H1 (cell line): ENCODE measurements around the gene RNFT2. TPM values are rescaled to one million over a fixed set of nuclear protein-coding genes. Genes with fewer than 3 reads are reported as not detected.

Experiments used
- CTCF ChIA-PET: fragments of 300-600 bp; sonication (Branson Sonifier 250); formaldehyde crosslinking; loops from one replicate; lab custom pipeline; 2021; ENCODE audit not compliant: partially characterized antibody; lab: Charles Lee
- POLR2A ChIA-PET: fragments of 300-600 bp; sonication (Branson Sonifier 250); formaldehyde crosslinking; loops from one replicate; lab custom pipeline; 2021; ENCODE audit warnings: inconsistent platforms; ENCODE audit not compliant: partially characterized antibody; lab: Charles Lee
- DNase-seq, 2 experiments: peaks; one replicate each; pipeline versions ENCODE4 v3.0.0 to v3.0.0-alpha.2; 2010 to 2022; ENCODE audit warnings: low spot score in 2 of 2, low read depth in 1 of 2, mixed read lengths in 1 of 2
- FAIRE-seq: peaks from 2 replicates; lab custom pipeline; 2011; peaks lifted over from hg19 to GRCh38; lab: Jason Lieb, UNC
- H2AFZ ChIP-seq: 2 replicates; pipeline ENCODE4 v1.8.1; 2012; ENCODE audit warnings: low read length, inconsistent platforms
- H2AK5ac ChIP-seq: 2 replicates; pipeline ENCODE4 v1.6.1; 2013; ENCODE audit warnings: low read depth, low read length
- H2BK120ac ChIP-seq: replicated peaks from 2 replicates; pipeline ENCODE3; 2013; ENCODE audit warnings: low read depth, low read length, inconsistent platforms
- H2BK12ac ChIP-seq: 2 replicates; pipeline ENCODE4 v1.6.1; 2013; ENCODE audit warnings: low read depth, low read length
- H2BK15ac ChIP-seq: 2 replicates; pipeline ENCODE4 v1.6.1; 2013; ENCODE audit warnings: low read length
- H2BK20ac ChIP-seq: 2 replicates; pipeline ENCODE4 v1.6.1; 2013; ENCODE audit warnings: low read length
- H2BK5ac ChIP-seq: 2 replicates; pipeline ENCODE4 v1.6.1; 2013; ENCODE audit warnings: low read depth, low read length
- H3K14ac ChIP-seq: 2 replicates; pipeline ENCODE4 v1.6.1; 2013; ENCODE audit warnings: inconsistent platforms; ENCODE audit not compliant: insufficient read length
- H3K18ac ChIP-seq: 2 replicates; pipeline ENCODE4 v1.6.1; 2013; ENCODE audit warnings: low read length; ENCODE audit errors: extremely low read depth
- H3K23ac ChIP-seq: 2 replicates; pipeline ENCODE4 v1.6.1; 2013; ENCODE audit warnings: inconsistent platforms; ENCODE audit not compliant: insufficient read length
- H3K23me2 ChIP-seq: 2 replicates; pipeline ENCODE4 v1.6.1; 2013; ENCODE audit warnings: low read depth, low read length
- H3K27ac ChIP-seq: 2 replicates; pipeline ENCODE4 v1.6.1; 2011; ENCODE audit warnings: low read depth, low read length, inconsistent platforms
- H3K27me3 ChIP-seq, 4 experiments: replicated peaks in 1 of 4; 1 replicate in 1 of 4; 2 replicates in 3 of 4; pipeline versions ENCODE4 v1.6.1 to v1.8.1; 2011 to 2013; ENCODE audit warnings: low read length in 3 of 4, mild to moderate bottlenecking in 3 of 4, inconsistent platforms in 2 of 4, mixed read lengths in 2 of 4, moderate library complexity in 1 of 4; ENCODE audit not compliant: control insufficient read depth in 3 of 4, insufficient read depth in 3 of 4; ENCODE audit errors: extremely low read depth in 1 of 4
- H3K36me3 ChIP-seq, 4 experiments: 2 replicates each; pipeline versions ENCODE4 v1.6.1 to v1.8.1; 2011 to 2013; ENCODE audit warnings: mild to moderate bottlenecking in 4 of 4, low read length in 3 of 4, moderate library complexity in 2 of 4, control low read depth in 1 of 4, inconsistent platforms in 1 of 4; ENCODE audit not compliant: insufficient read depth in 4 of 4, control insufficient read depth in 2 of 4
- H3K4ac ChIP-seq: replicated peaks from 2 replicates; pipeline ENCODE3; 2013; ENCODE audit warnings: low read length, low read depth, mixed read lengths, inconsistent platforms; ENCODE audit not compliant: insufficient read length
- H3K4me1 ChIP-seq, 4 experiments: replicated peaks in 1 of 4; 1 replicate in 1 of 4; 2 replicates in 3 of 4; pipeline versions ENCODE4 v1.6.1 to v1.8.1; 2011 to 2013; ENCODE audit warnings: low read length in 3 of 4, inconsistent platforms in 2 of 4, mixed read lengths in 1 of 4; ENCODE audit not compliant: insufficient read depth in 4 of 4, control insufficient read depth in 3 of 4
- H3K4me2 ChIP-seq, 2 experiments: 2 replicates each; pipeline versions ENCODE4 v1.6.1 to v1.8.1; 2011 to 2013; ENCODE audit warnings: low read depth in 2 of 2, low read length in 2 of 2, control low read depth in 1 of 2, inconsistent platforms in 1 of 2, mild to moderate bottlenecking in 1 of 2; ENCODE audit not compliant: insufficient read depth in 1 of 2
- H3K4me3 ChIP-seq, 4 experiments: fragments of 200-600, 300-600 bp in 1 of 4; sonication (generic), shearing (Covaris generic), sonication (Bioruptor Twin) in 1 of 4; 2 replicates each; pipeline versions ENCODE4 v1.5.1 to v1.8.1; 2011 to 2016; ENCODE audit warnings: low read length in 4 of 4, low read depth in 3 of 4, control low read depth in 2 of 4, inconsistent platforms in 2 of 4, mild to moderate bottlenecking in 2 of 4, mixed read lengths in 1 of 4, moderate library complexity in 1 of 4; ENCODE audit not compliant: insufficient read depth in 2 of 4; ENCODE audit errors: extremely low read depth in 1 of 4
- H3K56ac ChIP-seq: replicated peaks from 2 replicates; pipeline ENCODE3; 2013; ENCODE audit warnings: low read depth, mild to moderate bottlenecking, mixed read lengths, low read length, inconsistent platforms; ENCODE audit not compliant: insufficient read length
- H3K79me1 ChIP-seq: 2 replicates; pipeline ENCODE4 v1.6.1; 2013; ENCODE audit warnings: low read depth, low read length, control low read depth
- H3K79me2 ChIP-seq, 2 experiments: 2 replicates each; pipeline versions ENCODE4 v1.6.1 to v1.8.1; 2012 to 2013; ENCODE audit warnings: low read length in 2 of 2, mild to moderate bottlenecking in 2 of 2, inconsistent platforms in 1 of 2; ENCODE audit not compliant: insufficient read depth in 2 of 2, control insufficient read depth in 1 of 2
- H3K9ac ChIP-seq, 4 experiments: replicated peaks in 1 of 4; 1 replicate in 1 of 4; 2 replicates in 3 of 4; pipeline versions ENCODE4 v1.6.1 to v1.8.1; 2011 to 2013; ENCODE audit warnings: low read depth in 3 of 4, low read length in 3 of 4, control low read depth in 2 of 4, mild to moderate bottlenecking in 2 of 4, moderate library complexity in 2 of 4, inconsistent platforms in 1 of 4; ENCODE audit errors: extremely low read depth in 1 of 4
- H3K9me3 ChIP-seq, 2 experiments: 2 replicates each; pipeline versions ENCODE4 v1.6.1 to v1.8.1; 2012 to 2013; ENCODE audit warnings: mild to moderate bottlenecking in 2 of 2, moderate library complexity in 2 of 2, control low read depth in 1 of 2, inconsistent platforms in 1 of 2, low read depth in 1 of 2, low read length in 1 of 2, mixed read lengths in 1 of 2; ENCODE audit not compliant: insufficient read depth in 2 of 2
- H4K20me1 ChIP-seq, 2 experiments: replicated peaks in 1 of 2; 2 replicates each; pipeline versions ENCODE3 to v1.8.1; 2011 to 2013; ENCODE audit warnings: inconsistent platforms in 2 of 2, low read length in 2 of 2, mild to moderate bottlenecking in 1 of 2; ENCODE audit not compliant: insufficient read depth in 2 of 2, control insufficient read depth in 1 of 2
- H4K5ac ChIP-seq: 2 replicates; pipeline ENCODE4 v1.6.1; 2013; ENCODE audit warnings: low read length, low read depth, mixed read lengths, inconsistent platforms; ENCODE audit not compliant: insufficient read length
- H4K8ac ChIP-seq: 2 replicates; pipeline ENCODE4 v1.8.0; 2013; ENCODE audit warnings: mild to moderate bottlenecking, moderate library complexity, low read length, inconsistent platforms; ENCODE audit not compliant: insufficient read depth; ENCODE audit errors: extremely low read depth
- H4K91ac ChIP-seq: replicated peaks from 2 replicates; pipeline ENCODE3; 2013; ENCODE audit warnings: low read length, mixed read lengths, inconsistent platforms; ENCODE audit not compliant: insufficient read length
- EGR1 ChIP-seq: IDR thresholded peaks from 2 replicates; pipeline ENCODE4 v1.6.1; 2011; ENCODE audit warnings: low read depth, low read length, borderline replicate concordance
- MAFK ChIP-seq: IDR thresholded peaks from 2 replicates; pipeline ENCODE4 v1.6.1; 2012; ENCODE audit warnings: low read depth, mild to moderate bottlenecking, improper control_type of control experiment, low read length
- POLR2A ChIP-seq, 2 experiments: IDR thresholded peaks; 1 replicate in 1 of 2; 2 replicates in 1 of 2; pipeline ENCODE4 v1.6.1; 2011; ENCODE audit warnings: low read depth in 2 of 2, low read length in 2 of 2, mild to moderate bottlenecking in 2 of 2; ENCODE audit errors: control extremely low read depth in 1 of 2
- RNF2 ChIP-seq: fragments of 200-900, 300-1000 bp; sonication (generic); IDR thresholded peaks from 2 replicates; pipeline ENCODE4 v1.7.1; 2016; ENCODE audit warnings: borderline replicate concordance, low read depth, mild to moderate bottlenecking, antibody characterized with exemption, low read length; ENCODE audit not compliant: poor library complexity, severe bottlenecking; ENCODE audit errors: missing control alignments
- SP2 ChIP-seq: IDR thresholded peaks from 2 replicates; pipeline ENCODE4 v1.6.1; 2012; ENCODE audit warnings: mild to moderate bottlenecking, low read length, inconsistent platforms
- TAF1 ChIP-seq: IDR thresholded peaks from 2 replicates; pipeline ENCODE4 v1.6.1; 2011; ENCODE audit warnings: mild to moderate bottlenecking, low read depth, low read length
- WGBS, 2 experiments: shearing (Covaris generic) in 1 of 2; methylation state at CpG; one replicate each; pipeline versions ENCODE4 v1.1.6 to v1.1.7; 2013 to 2015; ENCODE audit warnings: low lambda C conversion rate in 2 of 2, mixed read lengths in 2 of 2, inconsistent platforms in 1 of 2, low coverage in 1 of 2, missing lambda C conversion rate in 1 of 2; ENCODE audit not compliant: insufficient replicate concordance in 2 of 2, insufficient coverage in 1 of 2, insufficient read length in 1 of 2; ENCODE audit errors: extremely low coverage in 1 of 2, missing lambda C conversion rate in 1 of 2; 5-methylcytosine and 5-hydroxymethylcytosine counted together
- polyA plus RNA-seq, 7 experiments: library from polyadenylated mRNA; depleted of rRNA in 3 of 7; stranded (reverse) in 5 of 7; unstranded in 2 of 7; fragments of >200 nt in 5 of 7; fragments of 200-250 nt in 2 of 7; gene quantifications; 1 replicate in 5 of 7; 2 replicates in 1 of 7; 4 replicates in 1 of 7; pipeline versions ENCODE4 v1.2.1 to v1.2.3, GENCODE V29; 2011 to 2013; ENCODE audit warnings: missing spikeins in 2 of 7, mixed read lengths in 2 of 7
- total RNA-seq: library from RNA; stranded (reverse); fragmentation: NEBNext Ultra II Directional; extraction: Animal tissue kit (Norgen Biotek cat#: 25700); gene quantifications from 2 replicates; pipeline ENCODE4 v1.2.1, GENCODE V29; 2021
- TF ChIP-seq, protein P1 (sequence below), 3 experiments: IDR thresholded peaks; 1 replicate in 2 of 3; 2 replicates in 1 of 3; pipeline versions ENCODE4 v1.5.1 to v1.6.1; 2011; ENCODE audit warnings: low read length in 3 of 3, mild to moderate bottlenecking in 3 of 3, inconsistent platforms in 2 of 3, low read depth in 1 of 3, moderate library complexity in 1 of 3; ENCODE audit not compliant: insufficient read depth in 1 of 3; ENCODE audit errors: control extremely low read depth in 1 of 3

RNFT2 gene
- total and polyA plus RNA-seq, 2 of the 8 experiments (the other 6 are each of a cell fraction or from before 2014, with no cell fraction given): 14.2 to 33.1 TPM

DNA sequence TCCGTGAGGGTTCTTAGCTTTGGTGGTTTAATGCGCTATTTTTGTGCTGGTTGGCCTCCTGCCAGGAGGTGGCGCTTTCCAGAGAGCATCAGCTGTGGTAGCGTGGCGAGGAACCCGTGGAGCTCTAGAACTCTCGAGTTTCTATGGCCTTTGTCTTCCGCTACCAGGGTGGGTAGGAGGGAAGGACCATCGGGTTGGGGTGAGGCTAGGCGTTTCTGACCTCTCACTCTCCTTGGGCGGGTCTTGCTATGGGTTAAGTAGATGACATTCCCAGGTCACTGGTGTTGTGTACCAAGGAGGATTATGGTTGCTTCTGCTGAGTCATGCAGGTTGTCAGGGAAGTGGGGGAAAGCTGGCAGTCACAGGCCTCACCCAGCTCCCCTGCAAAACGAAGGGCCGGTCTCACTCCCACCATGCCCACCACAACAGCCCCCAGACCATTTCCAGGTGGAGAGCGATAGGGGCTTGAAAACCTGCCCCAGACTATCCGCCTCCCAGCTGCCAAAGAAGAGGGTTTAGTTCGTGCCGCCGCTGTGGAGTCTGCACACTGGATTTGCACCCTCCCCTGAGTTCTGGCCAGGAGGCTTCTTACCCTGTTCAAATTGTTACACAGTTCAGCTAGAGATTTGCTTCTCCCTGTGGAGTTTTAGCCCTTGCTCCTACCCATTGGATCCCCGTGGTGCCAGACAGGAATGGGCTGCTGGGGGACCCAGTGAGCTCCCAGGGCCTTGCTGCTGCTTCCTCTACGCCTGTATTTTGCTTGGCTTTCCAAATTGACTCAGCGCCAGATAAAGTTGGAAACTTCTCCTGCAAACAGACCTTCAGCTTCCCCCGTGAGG is 21.9 kb downstream of the RNFT2 start:
- peak overlapping the region; percentile 16 for H3K56ac ChIP-seq
- no peak overlapping the region for H2BK120ac ChIP-seq
- peak overlapping the region in 2 of 4 experiments; percentile 16 to 52; a peak in 4 of 8 replicates for H3K4me3 ChIP-seq
- no peaks in the 10 kb centered on the region for H3K27me3 ChIP-seq
- peak overlapping the region in 1 of 4 experiments; percentile 41; a peak in 2 of 7 replicates for H3K9ac ChIP-seq
- peak overlapping the region; percentile 60; the same call in 1 of the 2 replicates for H2BK12ac ChIP-seq
- no peak overlapping the region for H3K4ac ChIP-seq
- H3K23me2 ChIP-seq: no peaks in the 10 kb centered on the region
- ChIA-PET CTCF (interaction anchor here (0.5 to 4.1 kb wide), 30 partner anchors 10 to 653 kb away, joined by 3 to 26 read pairs (median 4); no protein-coding TSS in a partner anchor), POLR2A (interaction anchor here (0.7 to 1.3 kb wide), 9 partner anchors 14 to 209 kb away, joined by 3 to 5 read pairs (median 4); partner anchors contain the start of genes RNFT2 and SPRING1)
- no peaks in the 10 kb centered on the region; a peak in 2 of 7 replicates for H3K4me1 ChIP-seq
- H3K79me2 ChIP-seq: no peaks in the 10 kb centered on the region; a peak in 1 of 4 replicates
- no peaks in the 10 kb centered on the region for H3K9me3 ChIP-seq
- no peak overlapping the region for H3K23ac ChIP-seq
- H3K4me2 ChIP-seq: peak overlapping the region; percentile 35 to 39
- WGBS, 2 experiments: 65% methylated on average over 22 of the region's 22 CpGs; no CpG with 5 or more reads in 1 of the 2 experiments
- H3K18ac ChIP-seq: peak overlapping the region; percentile 71; the same call in 1 of the 2 replicates
- H4K91ac ChIP-seq: no peak overlapping the region
- peak overlapping the region; percentile 85; the same call in 1 of the 2 replicates for H4K8ac ChIP-seq
- DNase-seq: peak in 1 of 2 experiments; percentile 85
- H3K27ac ChIP-seq: no peak overlapping the region
- H3K79me1 ChIP-seq: peaks cover 3% of the 10 kb centered on the region; the same call in 1 of the 2 replicates
- H4K20me1 ChIP-seq: no peaks in the 10 kb centered on the region
- no peak overlapping the region for H2AK5ac ChIP-seq
- no peak for FAIRE-seq
- H3K36me3 ChIP-seq: peaks cover 0 to 5% (median 0%) of the 10 kb centered on the region in 4 experiments; a peak in 4 of 8 replicates
- H2BK20ac ChIP-seq: no peak overlapping the region
- H2BK5ac ChIP-seq: peak overlapping the region; percentile 35; the same call in 1 of the 2 replicates
- H2BK15ac ChIP-seq: no peak overlapping the region
- no peak overlapping the region for H3K14ac ChIP-seq
- peak overlapping the region; percentile 9 for H4K5ac ChIP-seq
- H2AFZ ChIP-seq: peak overlapping the region; percentile 73
- peak; percentile 50; the same call in 1 of the 2 replicates for TF ChIP-seq SP2
- TF ChIP-seq RNF2: no peak
- 0 out of 2 replicates have a peak, but pooled peaks have one; percentile 17 for TF ChIP-seq TAF1
- TF ChIP-seq, protein P1, sequence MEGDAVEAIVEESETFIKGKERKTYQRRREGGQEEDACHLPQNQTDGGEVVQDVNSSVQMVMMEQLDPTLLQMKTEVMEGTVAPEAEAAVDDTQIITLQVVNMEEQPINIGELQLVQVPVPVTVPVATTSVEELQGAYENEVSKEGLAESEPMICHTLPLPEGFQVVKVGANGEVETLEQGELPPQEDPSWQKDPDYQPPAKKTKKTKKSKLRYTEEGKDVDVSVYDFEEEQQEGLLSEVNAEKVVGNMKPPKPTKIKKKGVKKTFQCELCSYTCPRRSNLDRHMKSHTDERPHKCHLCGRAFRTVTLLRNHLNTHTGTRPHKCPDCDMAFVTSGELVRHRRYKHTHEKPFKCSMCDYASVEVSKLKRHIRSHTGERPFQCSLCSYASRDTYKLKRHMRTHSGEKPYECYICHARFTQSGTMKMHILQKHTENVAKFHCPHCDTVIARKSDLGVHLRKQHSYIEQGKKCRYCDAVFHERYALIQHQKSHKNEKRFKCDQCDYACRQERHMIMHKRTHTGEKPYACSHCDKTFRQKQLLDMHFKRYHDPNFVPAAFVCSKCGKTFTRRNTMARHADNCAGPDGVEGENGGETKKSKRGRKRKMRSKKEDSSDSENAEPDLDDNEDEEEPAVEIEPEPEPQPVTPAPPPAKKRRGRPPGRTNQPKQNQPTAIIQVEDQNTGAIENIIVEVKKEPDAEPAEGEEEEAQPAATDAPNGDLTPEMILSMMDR (IDR thresholded peaks at IDR 0.05; ENCODE audit: control extremely low read depth in 1 of 3, insufficient read depth in 1 of 3, low read depth in 1 of 3, low read length in 3 of 3): peak; percentile 50 to 69 (median 61)
- 0 out of 2 replicates have a peak, but pooled peaks have one; percentile 53 for TF ChIP-seq EGR1
- peak; percentile 38; the same call in 1 of the 2 replicates for TF ChIP-seq MAFK
- TF ChIP-seq POLR2A (IDR thresholded peaks at IDR 0.05; ENCODE audit: control extremely low read depth in 1 of 2, low read depth in 2 of 2, low read length in 2 of 2): peak in 1 of 2 experiments; percentile 38; a peak in 1 of 3 replicates
